Right kidney (tissue), 9 donors: ENCODE data around the gene CCDC120.

Experiments
- DNase-seq: peaks from one replicate; pipeline ENCODE4 v3.0.0-alpha.2; 2016
- long read RNA-seq, 8 donors: transcript quantifications; one replicate each; lab custom pipeline, GENCODE V29; 2026

Gene CCDC120, protein sequence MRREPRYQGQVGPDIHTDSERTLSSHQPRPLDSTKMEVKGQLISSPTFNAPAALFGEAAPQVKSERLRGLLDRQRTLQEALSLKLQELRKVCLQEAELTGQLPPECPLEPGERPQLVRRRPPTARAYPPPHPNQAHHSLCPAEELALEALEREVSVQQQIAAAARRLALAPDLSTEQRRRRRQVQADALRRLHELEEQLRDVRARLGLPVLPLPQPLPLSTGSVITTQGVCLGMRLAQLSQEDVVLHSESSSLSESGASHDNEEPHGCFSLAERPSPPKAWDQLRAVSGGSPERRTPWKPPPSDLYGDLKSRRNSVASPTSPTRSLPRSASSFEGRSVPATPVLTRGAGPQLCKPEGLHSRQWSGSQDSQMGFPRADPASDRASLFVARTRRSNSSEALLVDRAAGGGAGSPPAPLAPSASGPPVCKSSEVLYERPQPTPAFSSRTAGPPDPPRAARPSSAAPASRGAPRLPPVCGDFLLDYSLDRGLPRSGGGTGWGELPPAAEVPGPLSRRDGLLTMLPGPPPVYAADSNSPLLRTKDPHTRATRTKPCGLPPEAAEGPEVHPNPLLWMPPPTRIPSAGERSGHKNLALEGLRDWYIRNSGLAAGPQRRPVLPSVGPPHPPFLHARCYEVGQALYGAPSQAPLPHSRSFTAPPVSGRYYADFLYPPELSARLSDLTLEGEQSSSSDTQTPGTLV
- long read RNA-seq, donor 1, transcript CCDC120-208 (1 exons, 2,953 nt) = major isoform, 8 of 8 reads
- long read RNA-seq, donor 1, partial matches to known transcripts = 0 of 8 reads
- long read RNA-seq, donor 1, other reads (novel, unspliced or antisense) = 0 of 8 reads
- long read RNA-seq, donor 2, partial matches to known transcripts = 0 of 3 reads
- long read RNA-seq, donor 2, other reads (novel, unspliced or antisense) = 0 of 3 reads
- long read RNA-seq, donor 3, partial matches to known transcripts = 0 of 4 reads
- long read RNA-seq, donor 3, other reads (novel, unspliced or antisense) = 0 of 4 reads
- long read RNA-seq, donor 4, transcript CCDC120-208 (1 exons, 2,953 nt) = major isoform, 10 of 16 reads
- long read RNA-seq, donor 4, partial matches to known transcripts = 6 of 16 reads
- long read RNA-seq, donor 4, other reads (novel, unspliced or antisense) = 0 of 16 reads
- long read RNA-seq, donor 5, transcript CCDC120-208 (1 exons, 2,953 nt) = major isoform, 6 of 7 reads
- long read RNA-seq, donor 5, partial matches to known transcripts = 0 of 7 reads
- long read RNA-seq, donor 5, other reads (novel, unspliced or antisense) = 0 of 7 reads
- long read RNA-seq, donor 6, transcript CCDC120-208 (1 exons, 2,953 nt) = major isoform, 8 of 8 reads
- long read RNA-seq, donor 6, partial matches to known transcripts = 0 of 8 reads
- long read RNA-seq, donor 6, other reads (novel, unspliced or antisense) = 0 of 8 reads
- long read RNA-seq, donor 7, transcript CCDC120-208 (1 exons, 2,953 nt) = major isoform, 14 of 14 reads
- long read RNA-seq, donor 7, partial matches to known transcripts = 0 of 14 reads
- long read RNA-seq, donor 7, other reads (novel, unspliced or antisense) = 0 of 14 reads
- long read RNA-seq, donor 8, partial matches to known transcripts = 0 of 3 reads
- long read RNA-seq, donor 8, other reads (novel, unspliced or antisense) = 0 of 3 reads

DNA sequence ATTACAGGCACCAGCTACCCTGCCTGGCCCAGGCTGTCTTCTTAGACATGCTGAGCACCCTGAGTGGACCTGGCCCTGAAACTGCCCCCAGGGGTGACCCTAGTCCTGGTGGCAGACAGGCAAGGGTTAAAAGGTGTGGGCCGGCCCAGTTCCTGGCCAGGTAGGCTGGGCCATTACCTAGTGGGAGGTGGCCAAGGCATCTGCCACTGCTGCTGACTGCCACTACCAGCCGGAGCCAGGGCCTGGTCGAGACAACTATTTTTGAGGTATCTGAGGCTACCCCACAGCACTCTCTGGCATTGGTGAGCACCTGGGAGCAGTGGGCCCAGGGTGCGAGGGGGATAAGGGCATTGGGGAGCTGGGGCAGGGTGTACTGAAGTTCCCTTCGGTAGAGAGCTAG, at the start of gene CCDC120:
CCDC120 (plus strand) TSS at position 206 of the 400 bp plus-strand sequence. CDS start 3,043 bp downstream, outside the sequence.
- no peak for DNase-seq

DNA sequence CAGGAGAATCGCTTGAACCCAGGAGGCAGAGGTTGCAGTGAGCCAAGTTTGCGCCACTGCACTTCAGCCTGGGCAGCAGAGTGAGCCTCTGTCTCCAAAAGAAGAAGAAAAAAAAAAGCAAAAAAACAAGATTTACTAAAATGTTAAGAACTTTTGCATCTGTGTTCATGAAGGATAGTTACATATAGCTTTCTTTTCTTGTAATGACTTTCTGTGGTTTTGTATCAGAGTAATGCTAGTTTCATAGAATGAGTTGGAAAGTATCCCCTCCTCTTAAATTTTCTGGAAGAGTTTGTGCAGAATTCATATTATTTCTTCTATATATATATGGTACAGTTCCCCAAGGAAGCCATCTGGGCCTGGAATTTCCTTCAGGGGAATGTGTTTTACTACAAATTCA, 39.7 kb upstream of the CCDC120 start:
- no peak for DNase-seq

DNA sequence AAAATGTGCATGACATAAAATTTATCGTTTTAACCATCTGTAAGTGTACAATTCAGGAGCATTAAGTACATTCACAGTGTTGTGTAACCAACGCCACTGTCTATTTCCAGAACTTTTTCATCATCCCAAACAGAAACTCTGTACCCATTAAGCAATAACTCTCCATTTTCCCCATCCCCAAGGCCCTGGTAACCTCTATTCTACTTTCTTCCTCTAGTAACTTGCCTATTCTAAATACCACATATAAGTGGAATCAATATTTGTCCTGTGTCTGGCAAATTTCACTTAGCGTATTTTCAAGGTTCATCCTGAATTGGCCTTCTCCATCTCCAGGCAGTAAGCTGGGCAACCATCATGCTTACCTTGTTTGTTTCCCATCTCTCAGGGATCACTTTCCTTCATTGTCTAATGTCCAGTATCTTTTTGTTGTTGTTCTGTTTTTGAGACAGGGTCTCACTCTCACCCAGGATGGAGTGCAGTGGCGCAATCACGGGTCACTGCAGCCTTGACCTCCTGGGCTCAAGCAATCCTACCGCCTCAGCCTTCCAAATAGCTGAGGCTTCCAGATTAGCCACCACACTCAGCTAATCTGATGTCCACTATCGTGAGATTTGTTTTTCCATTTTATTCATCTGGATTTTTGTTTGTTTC, 39.1 kb upstream of the CCDC120 start:
- no peak for DNase-seq

DNA sequence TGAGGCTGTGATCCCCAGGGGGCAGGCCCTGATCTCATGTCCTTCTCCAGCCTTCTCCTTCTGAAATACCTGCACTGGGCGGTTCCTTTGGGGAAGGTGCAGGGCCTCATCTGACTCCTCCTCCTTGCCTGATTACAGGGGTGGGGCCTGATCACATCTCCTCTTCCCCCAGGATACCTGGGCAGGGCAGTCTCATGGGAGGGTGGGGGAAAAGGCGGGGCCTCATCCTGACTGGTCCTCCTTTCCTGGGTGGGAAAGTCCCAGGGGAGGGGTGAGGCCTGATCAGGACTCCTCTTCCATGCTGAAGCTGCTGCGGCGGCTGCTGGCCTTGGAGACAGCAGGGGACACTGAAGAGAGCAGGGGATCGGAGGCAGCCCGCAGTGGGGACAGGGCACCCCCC, 28.9 kb upstream of the CCDC120 start:
- no peak for DNase-seq

DNA sequence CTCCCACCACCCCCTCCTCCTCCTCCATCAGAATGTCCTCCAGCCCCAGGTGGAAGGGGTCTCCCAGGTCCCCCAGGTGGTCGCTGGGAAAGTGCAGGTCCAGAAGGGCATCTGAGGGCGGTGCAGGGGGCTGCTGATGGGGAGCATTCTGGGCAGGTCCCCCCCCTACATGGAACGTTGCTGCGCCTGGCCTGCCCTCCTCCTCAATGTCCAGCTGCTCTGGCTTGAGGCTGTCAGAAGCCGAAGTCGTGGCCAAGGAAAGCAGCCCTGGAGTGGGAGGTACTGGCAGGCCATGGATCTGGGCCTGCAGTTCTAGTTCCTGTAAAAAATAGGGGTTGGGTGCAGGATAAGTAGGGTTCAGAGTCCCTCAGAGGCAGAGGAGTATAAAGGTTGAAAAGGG, 28.5 kb upstream of the CCDC120 start:
- DNase-seq = no peak

DNA sequence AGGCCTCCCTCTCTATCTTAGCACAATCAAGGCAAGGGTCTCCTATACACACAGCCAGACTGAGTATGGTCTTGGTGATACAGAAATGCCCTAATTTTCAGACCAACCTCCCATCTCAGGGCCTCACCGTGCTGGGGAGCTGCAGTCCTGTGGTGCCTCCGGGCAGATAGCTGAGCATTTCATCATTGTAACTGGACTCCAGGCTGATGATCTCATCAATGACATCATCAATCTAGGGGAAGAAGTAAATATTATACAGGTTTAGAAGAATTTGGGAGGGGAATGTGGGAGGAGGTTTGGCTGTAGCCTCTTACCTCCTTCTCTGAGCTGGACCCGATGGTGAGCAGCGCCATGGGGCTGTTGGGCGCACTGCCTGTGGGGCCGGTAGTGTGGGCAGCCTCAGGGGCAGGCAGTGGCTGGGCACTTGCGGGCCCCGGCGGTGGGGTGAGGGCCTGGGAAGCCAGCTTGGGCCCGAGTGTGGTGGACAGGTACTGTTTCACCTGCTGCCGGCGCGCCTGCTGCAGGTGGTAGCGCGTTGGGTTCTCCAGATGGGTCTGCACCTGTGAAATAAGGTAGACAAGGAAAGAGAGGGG, 20.8 kb upstream of the CCDC120 start:
- no peak for DNase-seq

DNA sequence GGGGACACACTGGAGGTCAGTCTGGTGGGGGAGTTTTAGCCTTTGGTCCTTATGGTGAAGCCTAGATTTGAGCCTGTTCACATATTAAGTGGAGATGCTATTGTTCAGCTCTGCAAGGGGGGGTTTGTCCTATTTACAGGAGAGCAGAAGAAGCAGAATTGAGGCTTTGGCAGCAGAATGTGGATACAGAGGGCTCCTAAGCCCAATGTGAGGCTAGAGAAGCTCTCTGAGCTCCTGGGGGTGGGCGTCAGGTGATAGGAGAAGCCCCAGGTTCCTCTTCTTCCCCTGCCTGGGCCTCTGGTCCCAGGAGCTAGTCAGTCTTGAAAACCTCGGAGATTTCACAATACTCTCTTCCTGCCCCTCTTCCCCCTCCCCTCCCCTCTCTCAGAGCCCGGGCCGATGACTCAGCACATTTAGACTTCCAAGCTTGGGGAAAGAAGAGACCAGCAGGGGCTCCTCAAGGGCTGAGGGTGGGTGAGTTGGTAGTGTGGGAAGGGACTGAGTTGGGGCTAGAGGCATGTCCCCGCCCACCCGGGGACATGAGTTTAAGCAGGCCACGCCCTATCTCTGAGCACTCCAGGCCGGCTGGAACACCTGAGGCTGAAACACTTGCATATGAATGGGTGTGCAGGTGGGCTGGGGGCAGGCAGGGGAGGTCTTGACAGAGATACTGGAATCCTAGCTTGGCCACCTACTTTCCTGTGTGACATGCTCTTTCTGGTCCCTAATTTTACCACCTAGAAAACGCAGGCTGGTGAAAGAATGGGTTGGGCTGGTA, 19.0 kb upstream of the CCDC120 start:
- DNase-seq = no peak

DNA sequence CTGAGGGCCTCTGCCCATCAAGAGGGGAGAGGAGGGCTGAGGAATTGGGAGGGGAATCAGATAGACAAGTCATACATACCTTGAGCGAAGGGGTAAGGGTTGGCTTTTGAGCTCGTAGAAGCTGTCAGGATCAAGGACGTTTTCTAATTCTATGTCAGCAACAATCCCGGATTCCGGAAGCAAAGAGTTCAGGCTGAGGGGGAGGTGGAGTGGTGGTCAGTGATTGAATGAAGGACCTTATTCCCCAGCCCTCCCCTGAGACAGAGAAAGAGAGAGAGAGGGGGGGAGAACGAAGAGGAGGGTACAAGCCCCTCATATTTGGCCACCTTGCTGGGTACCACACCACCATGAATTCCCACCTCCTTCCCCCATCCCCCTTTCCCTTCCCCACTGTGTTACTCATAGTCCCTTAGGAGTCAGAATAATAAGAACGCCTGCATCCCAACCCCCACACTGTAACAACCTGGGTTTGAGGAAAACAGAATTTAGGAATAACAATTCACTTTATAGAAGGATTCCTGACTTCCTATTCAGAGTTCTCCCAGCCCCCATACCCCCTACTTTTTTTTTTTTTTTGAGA, 18.3 kb upstream of the CCDC120 start:
- DNase-seq = no peak

DNA sequence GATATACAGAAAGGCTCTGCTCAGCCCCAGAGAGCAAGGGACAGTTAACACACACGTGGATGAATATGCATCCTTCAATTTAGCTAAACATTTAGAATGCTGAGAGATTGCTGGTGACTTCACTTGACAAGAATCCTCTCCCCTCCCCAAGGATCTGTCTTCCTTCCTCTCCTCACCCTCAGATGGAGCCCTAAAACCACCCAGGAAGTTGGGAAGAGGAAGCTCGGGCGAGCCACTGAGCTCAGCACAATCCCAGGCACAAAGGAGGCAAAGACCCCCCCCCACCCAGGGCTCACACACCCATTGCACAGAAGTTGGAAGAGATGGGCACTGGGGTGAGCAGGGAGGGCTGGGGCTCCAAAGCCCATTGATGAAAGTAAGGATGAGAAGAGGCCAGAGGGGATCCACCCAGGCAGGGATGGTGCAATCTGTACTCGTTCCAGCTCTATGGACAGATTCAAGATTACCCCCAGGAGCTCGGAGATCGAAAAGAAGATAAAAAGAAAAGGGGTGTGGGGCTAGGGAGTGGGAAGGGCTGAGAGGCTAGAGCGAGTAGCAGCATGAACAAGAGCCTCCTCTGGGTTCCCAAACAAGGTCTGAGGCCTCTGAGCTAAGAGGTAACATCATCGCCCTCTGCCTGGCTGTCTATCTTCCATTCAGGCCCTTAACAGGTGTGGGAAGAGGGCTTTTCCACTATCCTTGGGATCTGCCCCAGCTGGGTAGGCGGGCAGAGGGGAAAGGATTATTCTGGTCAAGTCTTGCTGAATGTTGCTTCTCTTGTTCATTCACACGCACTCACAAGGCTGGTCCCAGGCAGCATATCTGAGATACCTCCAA, 16.8 kb upstream of the CCDC120 start:
- no peak for DNase-seq

DNA sequence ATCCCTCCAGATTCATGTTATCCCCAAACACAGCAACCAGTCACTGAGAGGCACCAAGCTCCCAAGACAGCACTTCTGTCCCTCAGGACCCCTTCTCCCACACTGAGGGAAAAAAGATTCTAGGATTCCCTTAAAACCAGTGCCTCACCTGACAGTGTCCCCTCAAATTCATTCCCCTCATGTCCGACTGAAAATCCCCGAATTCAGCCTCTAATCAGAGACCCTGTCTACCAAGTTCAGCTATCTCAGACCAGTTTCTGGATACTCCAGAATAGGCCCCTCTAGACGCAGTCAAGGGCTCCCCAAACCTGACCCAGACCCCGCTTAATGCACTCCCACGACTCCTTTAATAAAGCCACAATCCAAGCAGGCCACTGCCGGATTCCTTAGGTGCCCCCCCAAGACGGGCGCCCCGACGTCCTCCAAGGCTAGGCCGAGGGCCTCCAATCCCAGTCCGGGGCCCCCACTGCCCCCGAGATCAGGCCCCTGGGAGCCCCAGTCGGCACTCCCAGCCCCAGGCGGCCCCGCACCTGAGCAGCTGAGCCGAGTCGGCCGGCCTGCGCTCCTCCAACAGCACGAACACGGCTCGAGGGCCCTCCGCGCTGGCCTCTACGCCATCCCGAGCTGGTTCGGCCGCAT, 16.1 kb upstream of the CCDC120 start:
- DNase-seq = peak; percentile 22

DNA sequence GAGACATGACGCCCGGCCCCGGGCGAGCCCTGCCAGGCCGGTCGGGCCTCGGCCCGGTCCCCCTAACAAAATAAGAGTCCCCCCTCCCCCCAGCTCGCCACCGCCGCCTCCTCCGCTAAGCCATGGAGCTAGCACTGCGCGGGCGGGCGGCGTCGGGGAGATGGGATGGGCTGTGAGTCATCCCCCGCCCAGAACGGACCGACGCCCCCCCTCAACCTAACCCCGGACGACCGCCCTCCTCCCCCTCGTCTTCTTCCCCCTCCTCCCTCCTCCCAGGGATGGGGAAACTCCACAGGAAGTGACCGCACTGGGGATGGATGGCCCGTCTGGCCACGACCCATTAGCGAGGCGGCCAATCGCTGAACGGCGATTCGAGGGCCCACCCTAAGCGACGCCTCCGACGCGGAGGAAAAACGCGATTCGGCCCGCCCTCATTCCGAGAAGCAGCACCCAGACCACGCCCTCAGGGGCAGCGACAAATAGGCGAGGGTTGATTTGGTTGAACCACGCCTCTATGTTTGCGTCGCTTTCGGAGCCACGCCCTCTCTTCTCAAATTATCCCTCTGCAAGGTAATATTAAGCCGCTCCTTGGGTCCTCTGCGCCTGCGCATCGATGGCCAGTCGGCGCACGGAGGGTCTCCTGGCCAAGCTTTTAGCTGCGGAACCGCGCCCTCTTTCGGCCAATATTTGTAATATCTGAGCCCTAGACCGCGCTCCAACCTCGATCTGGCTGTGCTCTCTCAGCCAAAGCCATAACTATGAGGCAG, 15.4 kb upstream of the CCDC120 start, which contains the start of gene TFE3:
TFE3 (minus strand) TSS at position 138 of the 767 bp plus-strand sequence; CDS start at position 7, 131 bp downstream.
- peak; percentile 76 for DNase-seq

DNA sequence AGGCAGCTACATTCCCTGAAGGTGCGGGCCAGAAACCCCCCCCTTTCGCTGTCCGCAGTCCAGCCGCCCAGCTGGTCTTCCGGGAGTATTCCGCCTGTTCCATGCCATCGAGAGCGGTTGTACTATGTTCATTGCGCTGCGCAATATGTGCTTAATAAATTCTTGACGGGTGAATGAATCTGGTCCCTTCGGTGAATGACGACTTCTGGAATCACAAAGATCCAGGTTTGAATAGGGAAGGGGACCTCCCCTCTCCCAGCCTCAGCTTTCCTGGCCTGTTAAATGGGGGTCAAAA, 14.9 kb upstream of the CCDC120 start:
- no peak for DNase-seq

DNA sequence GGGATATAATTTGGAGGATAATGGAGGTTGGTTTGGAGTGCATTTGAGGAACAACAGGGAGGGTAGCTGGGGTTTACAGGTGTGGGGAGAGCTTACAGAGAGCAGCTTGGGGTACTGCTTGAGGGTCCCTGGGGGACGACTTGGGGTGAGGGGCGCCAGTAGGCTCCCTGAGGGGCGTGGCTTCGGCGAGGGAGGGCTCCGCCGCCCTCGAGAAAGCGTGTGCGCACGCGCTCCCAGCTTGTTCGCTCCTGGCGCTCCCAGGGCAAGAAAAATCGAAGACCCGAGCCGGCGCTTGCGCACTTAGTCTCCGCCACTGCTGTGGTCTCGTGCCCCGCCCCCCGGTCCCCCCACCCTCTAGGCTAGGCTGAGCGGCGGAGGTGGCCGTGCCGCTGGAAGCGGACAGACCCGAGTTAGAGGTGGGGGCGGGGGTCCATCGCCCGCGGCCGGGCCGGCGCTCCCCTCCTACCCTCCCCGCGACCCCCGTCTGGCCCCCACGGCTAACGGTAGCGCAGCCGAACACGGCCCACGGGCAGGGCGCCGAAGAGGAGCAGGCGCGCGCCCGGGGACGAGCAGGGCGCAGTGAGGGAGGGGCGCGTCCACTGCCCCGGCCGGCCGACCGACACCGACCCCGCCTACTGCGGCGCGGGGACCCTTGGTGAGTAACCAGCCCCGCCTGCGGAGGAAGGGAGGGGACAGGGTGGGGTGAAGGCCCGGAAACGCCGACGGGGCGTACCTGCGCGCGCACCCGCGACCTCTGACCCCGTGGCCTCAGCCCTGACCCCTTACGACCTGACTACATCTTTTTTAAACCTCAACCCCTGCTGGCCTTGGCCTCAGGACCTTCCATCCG, 5.4 kb upstream of the CCDC120 start:
- peak; percentile 49 for DNase-seq

DNA sequence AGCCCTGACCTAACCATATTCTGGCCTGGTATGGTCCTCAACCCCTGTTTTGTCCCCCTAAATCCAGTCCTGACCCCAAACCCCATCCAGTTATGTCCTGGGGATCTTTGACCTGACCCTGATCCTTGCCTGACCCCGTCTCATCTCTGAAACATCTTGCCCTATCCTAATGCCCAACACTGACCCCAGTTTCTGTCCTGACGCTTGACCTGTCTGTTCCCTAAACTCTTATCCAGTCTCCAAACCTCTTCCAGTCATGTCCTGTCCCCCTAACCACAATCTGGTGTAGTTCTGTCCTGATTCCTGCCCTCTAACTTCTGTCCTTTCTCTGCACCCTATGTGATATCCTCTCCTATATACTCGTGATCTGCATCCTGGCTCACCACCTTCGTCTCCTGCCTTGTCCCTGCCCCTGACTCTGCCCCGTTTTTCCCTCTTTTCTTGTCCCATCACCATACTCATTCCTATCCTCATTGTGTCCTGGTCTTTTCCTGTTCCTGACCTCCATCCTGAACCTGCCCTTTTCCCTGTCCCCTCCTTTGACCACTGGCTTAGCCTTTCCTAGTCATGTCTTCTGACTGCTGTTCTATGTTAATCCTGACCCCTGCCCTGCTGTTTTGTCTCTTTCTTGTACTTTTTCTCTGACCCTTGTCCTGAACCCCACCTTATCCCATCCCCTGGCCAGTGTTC, 4.6 kb upstream of the CCDC120 start:
- no peak for DNase-seq

DNA sequence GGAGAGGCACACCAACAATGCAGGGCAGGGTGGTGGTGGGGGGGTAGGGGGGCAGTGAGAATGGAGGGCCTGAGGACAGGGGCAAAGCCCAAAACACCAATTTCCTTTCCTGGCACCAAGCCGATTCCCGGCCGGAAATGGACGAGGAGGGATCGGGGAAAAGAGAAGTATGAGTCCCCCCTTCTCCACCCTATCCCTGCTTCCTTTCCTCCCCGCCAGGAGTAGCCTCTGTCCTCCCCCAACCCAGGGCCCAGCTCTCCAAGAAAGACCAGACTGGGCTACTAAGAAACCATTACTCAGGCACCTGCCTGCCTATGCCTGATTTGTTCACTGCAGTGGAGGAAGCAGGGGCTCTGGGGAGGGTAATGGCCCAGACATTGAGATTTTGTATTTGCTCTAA, 402 bp downstream of the CCDC120 start:
- DNase-seq = no peak

DNA sequence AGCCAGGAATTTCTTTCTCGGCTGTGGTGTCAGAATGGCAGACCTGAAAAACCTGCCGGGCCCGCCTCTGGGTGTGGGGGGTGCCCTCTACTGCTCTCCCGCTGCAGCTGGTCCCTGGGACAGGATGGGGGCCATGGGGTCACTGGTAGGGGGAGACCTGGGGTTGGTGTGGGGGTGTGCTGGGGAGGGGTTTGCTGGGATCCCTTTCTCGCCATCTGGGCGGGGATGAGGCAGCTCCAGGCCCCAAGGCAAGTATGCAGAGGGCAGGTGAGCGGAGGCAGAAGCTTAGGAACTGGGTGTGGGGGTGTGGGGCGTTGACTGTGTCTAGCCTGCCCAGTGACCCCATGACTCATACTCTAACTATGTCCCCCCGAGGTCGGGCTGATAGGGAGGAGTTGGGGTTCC, 884 bp downstream of the CCDC120 start:
- DNase-seq = no peak
